T-cell (primary cell): ENCODE results near the gene HSPB6. TPM values are rescaled to one million over a fixed set of nuclear protein-coding genes. Genes with fewer than 3 reads are reported as not detected.

ENCODE experiments used
- ATAC-seq, 4 experiments: fragments of 200-7000 bp in 3 of 4; fragments of 150-1000 bp in 1 of 4; cut with Tn5 transposase; replicated peaks in 1 of 4; 1 replicate in 3 of 4; 2 replicates in 1 of 4; pipeline ENCODE4 v1.10.0; 2021; ENCODE audit warnings: moderate library complexity in 3 of 4, mild to moderate bottlenecking in 2 of 4, moderate number of reproducible peaks in 1 of 4
- CTCF ChIA-PET, 2 donors: fragments of 300-600 bp; sonication (Branson Sonifier 250); formaldehyde crosslinking; loops; one replicate each; lab custom pipeline; 2022; ENCODE audit warnings: antibody characterized with exemption in 2 of 2; lab: Charles Lee
- POLR2A ChIA-PET, 2 donors: fragments of 300-600 bp; sonication (Branson Sonifier 250); formaldehyde crosslinking; loops; one replicate each; lab custom pipeline; 2022; ENCODE audit warnings: antibody characterized with exemption in 2 of 2; lab: Charles Lee
- DNase-seq, 35 experiments: peaks; one replicate each; pipeline versions ENCODE4 v3.0.0 to v3.0.0-alpha.2; 2013 to 2023
- H3K27ac ChIP-seq: one replicate; pipeline ENCODE4 v1.5.1; 2013; ENCODE audit warnings: low read length
- H3K27me3 ChIP-seq, 2 experiments: replicated peaks in 1 of 2; 1 replicate in 1 of 2; 2 replicates in 1 of 2; pipeline versions ENCODE4 v1.6.1 to v1.7.0; 2013; ENCODE audit warnings: low read length in 1 of 2, mixed read lengths in 1 of 2; ENCODE audit not compliant: control insufficient read depth in 2 of 2, insufficient read depth in 2 of 2; ENCODE audit errors: extremely low read depth in 1 of 2
- H3K36me3 ChIP-seq, 2 donors: 1 replicate in 1 of 2; 2 replicates in 1 of 2; pipeline versions ENCODE4 v1.6.1 to v1.7.0; 2013; ENCODE audit warnings: low read length in 1 of 2; ENCODE audit not compliant: control insufficient read depth in 2 of 2, insufficient read depth in 1 of 2; ENCODE audit errors: extremely low read depth in 1 of 2
- H3K4me1 ChIP-seq, 2 experiments: 1 replicate in 1 of 2; 2 replicates in 1 of 2; pipeline versions ENCODE4 v1.6.1 to v1.7.0; 2013; ENCODE audit warnings: low read length in 2 of 2, mixed read lengths in 1 of 2; ENCODE audit not compliant: insufficient read depth in 2 of 2, control insufficient read depth in 1 of 2; ENCODE audit errors: extremely low read depth in 1 of 2
- H3K4me3 ChIP-seq, 2 donors: 1 replicate in 1 of 2; 2 replicates in 1 of 2; pipeline versions ENCODE4 v1.5.1 to v1.7.0; 2013; ENCODE audit warnings: mild to moderate bottlenecking in 2 of 2, low read length in 1 of 2, moderate library complexity in 1 of 2; ENCODE audit not compliant: control insufficient read depth in 1 of 2; ENCODE audit errors: extremely low read depth in 1 of 2
- H3K9me3 ChIP-seq: 2 replicates; pipeline ENCODE4 v1.7.0; 2013
- H3K27ac Mint-ChIP-seq, 2 donors: one replicate each; pipeline ENCODE4 v1.8.0; 2020 to 2021; ENCODE audit warnings: mild to moderate bottlenecking in 2 of 2, mixed read lengths in 2 of 2
- H3K27me3 Mint-ChIP-seq, 2 donors: one replicate each; pipeline ENCODE4 v1.8.0; 2021 to 2022; ENCODE audit warnings: mixed read lengths in 2 of 2
- H3K36me3 Mint-ChIP-seq: one replicate; pipeline ENCODE4 v1.8.0; 2021; ENCODE audit warnings: mixed read lengths
- H3K4me1 Mint-ChIP-seq, 3 donors: one replicate each; pipeline ENCODE4 v1.8.0; 2020 to 2022; ENCODE audit warnings: mixed read lengths in 3 of 3, mild to moderate bottlenecking in 1 of 3
- H3K4me3 Mint-ChIP-seq, 3 donors: one replicate each; pipeline ENCODE4 v1.8.0; 2020 to 2022; ENCODE audit warnings: mild to moderate bottlenecking in 3 of 3, mixed read lengths in 3 of 3, moderate library complexity in 3 of 3
- H3K9me3 Mint-ChIP-seq, 3 donors: one replicate each; pipeline ENCODE4 v1.8.0; 2020 to 2022; ENCODE audit warnings: mixed read lengths in 3 of 3
- WGBS: methylation state at CpG from one replicate; pipeline ENCODE4 v1.1.5; 2013; ENCODE audit warnings: missing lambda C conversion rate; ENCODE audit not compliant: insufficient coverage; 5-methylcytosine and 5-hydroxymethylcytosine counted together
- total RNA-seq, 35 experiments: library from RNA in 6 of 35; stranded (reverse) in 6 of 35; fragments of 120-200 nt in 1 of 35; gene quantifications; one replicate each; pipeline versions ENCODE4 v1.2.1 to v1.2.4 and lab custom pipeline; 2013 to 2026

The HSPB6 gene
- total RNA-seq, 5 donors from 2014 or later (not counting 1 experiment from before 2014, with no cell fraction given) = 0.44 to 0.69 (median 0.51) TPM; not detected in 2

GRCh38 chr19:35720163-35720524 lies 36.7 kb downstream of the HSPB6 start:
- ATAC-seq = no peak
- H3K27ac Mint-ChIP-seq = no peak overlapping the region
- H3K4me3 ChIP-seq = no peak overlapping the region
- H3K4me1 Mint-ChIP-seq = peaks cover 33 to 43% (median 38%) of the 10 kb centered on the region in 3 donors
- H3K9me3 Mint-ChIP-seq = no peaks in the 10 kb centered on the region
- 95% methylated on average over 8 of the region's 9 CpGs for WGBS
- peaks cover 29 to 46% of the 10 kb centered on the region in 2 donors for H3K36me3 ChIP-seq
- no peaks in the 10 kb centered on the region for H3K27me3 Mint-ChIP-seq
- no peak overlapping the region for H3K27ac ChIP-seq
- H3K9me3 ChIP-seq = no peaks in the 10 kb centered on the region
- peaks cover 27% of the 10 kb centered on the region for H3K36me3 Mint-ChIP-seq
- ChIA-PET POLR2A (no interaction called here), CTCF (no interaction called here)
- no peaks in the 10 kb centered on the region for H3K27me3 ChIP-seq
- peak overlapping the region; percentile 25 to 52 (median 41) for H3K4me3 Mint-ChIP-seq
- peaks cover 7 to 42% of the 10 kb centered on the region in 2 experiments for H3K4me1 ChIP-seq
- no peak for DNase-seq

- peaks cover 38 to 48% (median 43%) of the 10 kb centered on the region in 3 donors for H3K4me1 Mint-ChIP-seq
- POLR2A ChIA-PET = interaction anchor here in 1 of 2 donors (1.1 kb wide), 1 partner anchor 29 kb away, joined by 4 read pairs; the partner anchor contains the start of gene LIN37
- H3K4me3 Mint-ChIP-seq = peak overlapping the region; percentile 84 to 87 (median 84)
- Histone ChIP-seq H3K9me3 (no peaks in the 10 kb centered on the region), H3K27me3 (no peaks in the 10 kb centered on the region), H3K4me3 (peak overlapping the region in 1 of 2 donors; percentile 74), H3K36me3 (peaks cover 25 to 40% of the 10 kb centered on the region in 2 donors), H3K4me1 (peaks cover 7 to 47% of the 10 kb centered on the region in 2 experiments), H3K27ac (no peak overlapping the region)
- H3K36me3 Mint-ChIP-seq = peaks cover 23% of the 10 kb centered on the region
- peak overlapping the region; percentile 64 to 79 for H3K27ac Mint-ChIP-seq
- ATAC-seq = no peak
- no peaks in the 10 kb centered on the region for H3K27me3 Mint-ChIP-seq
- no peak for DNase-seq
- WGBS = 95% methylated on average over 19 of the region's 32 CpGs
- CTCF ChIA-PET = interaction anchor here in 1 of 2 donors (0.6 kb wide), 2 partner anchors 32 to 186 kb away, joined by 3 to 13 read pairs; no protein-coding TSS in a partner anchor
- H3K9me3 Mint-ChIP-seq = no peaks in the 10 kb centered on the region
These were observed 37.2 kb downstream of the HSPB6 start for GRCh38 chr19:35719402-35720162.

GRCh38 chr19:35718345-35719041 lies 38.3 kb downstream of the HSPB6 start:
- Histone ChIP-seq H3K4me3 (peak overlapping the region; percentile 70 to 74), H3K27me3 (no peaks in the 10 kb centered on the region), H3K9me3 (no peaks in the 10 kb centered on the region), H3K4me1 (peaks cover 11 to 58% of the 10 kb centered on the region in 2 experiments), H3K27ac (peak overlapping the region; percentile 16), H3K36me3 (peaks cover 20 to 30% of the 10 kb centered on the region in 2 donors)
- H3K27me3 Mint-ChIP-seq = no peaks in the 10 kb centered on the region
- H3K4me1 Mint-ChIP-seq = peaks cover 49 to 58% (median 54%) of the 10 kb centered on the region in 3 donors
- H3K27ac Mint-ChIP-seq = peak overlapping the region; percentile 68 to 79
- H3K4me3 Mint-ChIP-seq = peak overlapping the region; percentile 84 to 87 (median 84)
- WGBS = under 1% methylated on average over 38 of the region's 42 CpGs
- no peaks in the 10 kb centered on the region for H3K9me3 Mint-ChIP-seq
- ChIA-PET CTCF (interaction anchor here in 1 of 2 donors (0.6 kb wide), 1 partner anchor 31 kb away, joined by 13 read pairs; no protein-coding TSS in a partner anchor), POLR2A (interaction anchor here in 1 of 2 donors (1.1 kb wide), 1 partner anchor 30 kb away, joined by 4 read pairs; the partner anchor contains the start of gene LIN37)
- ATAC-seq = peak in 3 of 4 experiments; percentile 2 to 5 (median 3)
- H3K36me3 Mint-ChIP-seq = peaks cover 22% of the 10 kb centered on the region
- peak in 25 of 35 experiments; percentile 12 to 56 (median 34) for DNase-seq

- CTCF ChIA-PET = no interaction called here
- under 1% methylated on average over 74 of the region's 109 CpGs for WGBS
- DNase-seq = peak in 2 of 35 experiments; percentile 15 to 16
These were observed 39.0 kb downstream of the HSPB6 start, which contains the start of gene KMT2B for GRCh38 chr19:35717665-35718344. Gene KMT2B, plus strand, starts transcription at chr19:35718003. Its CDS starts 16 bp downstream, at chr19:35718019.

GRCh38 chr19:35716801-35717664 lies 39.8 kb downstream of the HSPB6 start:
- peaks cover 16 to 73% of the 10 kb centered on the region in 2 experiments for H3K4me1 ChIP-seq
- H3K27me3 ChIP-seq = no peaks in the 10 kb centered on the region
- H3K9me3 ChIP-seq = no peaks in the 10 kb centered on the region
- POLR2A ChIA-PET = no interaction called here
- DNase-seq = peak; percentile 89 to 99 (median 97)
- peak; percentile 83 to 88 (median 86) for ATAC-seq
- H3K27ac Mint-ChIP-seq = peak overlapping the region; percentile 94
- H3K36me3 Mint-ChIP-seq = peaks cover 11% of the 10 kb centered on the region
- H3K27ac ChIP-seq = peak overlapping the region; percentile 74
- WGBS = under 1% methylated on average over 65 of the region's 77 CpGs
- no peaks in the 10 kb centered on the region for H3K27me3 Mint-ChIP-seq
- H3K4me3 Mint-ChIP-seq = peak overlapping the region; percentile 90 to 100 (median 91)
- peaks cover 11 to 15% of the 10 kb centered on the region in 2 donors for H3K36me3 ChIP-seq
- H3K4me1 Mint-ChIP-seq = peaks cover 61 to 68% (median 67%) of the 10 kb centered on the region in 3 donors
- no peaks in the 10 kb centered on the region for H3K9me3 Mint-ChIP-seq
- H3K4me3 ChIP-seq = peak overlapping the region; percentile 84 to 85
- CTCF ChIA-PET = no interaction called here

More at GRCh38 chr19:35717665-35718344, 39.0 kb downstream of the HSPB6 start, which contains the start of gene KMT2B:
- ATAC-seq = peak; percentile 50 to 58 (median 54)
- H3K4me3 ChIP-seq = peak within 1 kb of the TSS; percentile 84 to 85
- peaks cover 56 to 65% (median 61%) of the 10 kb centered on the region in 3 donors for H3K4me1 Mint-ChIP-seq
- peak within 1 kb of the TSS; percentile 74 for H3K27ac ChIP-seq
- H3K9me3 ChIP-seq = no peaks in the 10 kb centered on the region
- peaks cover 18% of the 10 kb centered on the region for H3K36me3 Mint-ChIP-seq
- peaks cover 16 to 23% of the 10 kb centered on the region in 2 donors for H3K36me3 ChIP-seq
- POLR2A ChIA-PET = no interaction called here
- no peaks in the 10 kb centered on the region for H3K27me3 Mint-ChIP-seq
- H3K27ac Mint-ChIP-seq = peak within 1 kb of the TSS; percentile 94
- H3K4me1 ChIP-seq = peaks cover 15 to 65% of the 10 kb centered on the region in 2 experiments
- peak within 1 kb of the TSS; percentile 90 to 100 (median 91) for H3K4me3 Mint-ChIP-seq
- H3K9me3 Mint-ChIP-seq = no peaks in the 10 kb centered on the region
- no peaks in the 10 kb centered on the region for H3K27me3 ChIP-seq
